KMS-11 (cell line): ENCODE measurements around the gene MAPRE3.
"Not testable (repeated sequence)": the region's sequence is repeated elsewhere in the genome, so short reads cannot be mapped to it uniquely, and the experiment has no call there.

ENCODE experiments used
- H2AFZ ChIP-seq: fragments of 200-600 bp; sonication (generic); 2 replicates; pipeline ENCODE4 v1.6.1; 2016; ENCODE audit warnings: antibody characterized with exemption, mixed run types, low read depth
- H3K27ac ChIP-seq: fragments of 200-600 bp; sonication (generic); 2 replicates; pipeline ENCODE4 v1.6.1; 2016; ENCODE audit warnings: mild to moderate bottlenecking, mixed run types
- H3K27me3 ChIP-seq: fragments of 200-600 bp; sonication (generic); 2 replicates; pipeline ENCODE4 v1.6.1; 2017; ENCODE audit warnings: mild to moderate bottlenecking, low read depth, mixed run types, moderate library complexity; ENCODE audit not compliant: insufficient read depth
- H3K36me3 ChIP-seq: fragments of 200-600 bp; sonication (generic); 2 replicates; pipeline ENCODE4 v1.6.1; 2017; ENCODE audit warnings: mild to moderate bottlenecking, mixed run types; ENCODE audit not compliant: insufficient read depth
- H3K4me1 ChIP-seq: fragments of 200-600 bp; sonication (generic); 2 replicates; pipeline ENCODE4 v1.6.1; 2016; ENCODE audit warnings: mild to moderate bottlenecking, low read depth, mixed run types; ENCODE audit not compliant: poor library complexity, severe bottlenecking
- H3K4me2 ChIP-seq: fragments of 200-600 bp; sonication (generic); 2 replicates; pipeline ENCODE4 v1.7.0; 2016; ENCODE audit warnings: mild to moderate bottlenecking, mixed run types
- H3K4me3 ChIP-seq: fragments of 200-600 bp; sonication (generic); IDR thresholded peaks from 2 replicates; pipeline ENCODE4 v1.6.1; 2017; ENCODE audit warnings: low read depth, low read length, mixed read lengths; ENCODE audit not compliant: insufficient read depth
- H3K79me2 ChIP-seq: fragments of 200-600 bp; sonication (generic); 2 replicates; pipeline ENCODE4 v1.6.1; 2016; ENCODE audit warnings: low read depth, mixed run types; ENCODE audit not compliant: insufficient read depth
- H3K9ac ChIP-seq: fragments of 200-600 bp; sonication (generic); 2 replicates; pipeline ENCODE4 v1.6.1; 2016; ENCODE audit warnings: mild to moderate bottlenecking, mixed run types
- H4K20me1 ChIP-seq: fragments of 200-600 bp; sonication (generic); 2 replicates; pipeline ENCODE4 v1.6.1; 2016; ENCODE audit warnings: mild to moderate bottlenecking, mixed run types; ENCODE audit not compliant: insufficient read depth
- TF ChIP-seq, protein P1 (sequence below): fragments of 200-600 bp; sonication (generic); conservative IDR thresholded peaks from 2 replicates; pipeline ENCODE4 v1.6.1; 2017; ENCODE audit warnings: low read depth, mild to moderate bottlenecking, antibody characterized with exemption, low read length, moderate library complexity, mixed read lengths

The MAPRE3 gene

GRCh38 chr2:27074738-27075565 lies 104.5 kb downstream of the MAPRE3 start:
- Histone ChIP-seq H3K27ac (no peak overlapping the region), H3K9ac (no peak overlapping the region), H3K4me2 (no peak overlapping the region; the same call in 1 of the 2 replicates), H4K20me1 (no peaks in the 10 kb centered on the region), H3K36me3 (no peaks in the 10 kb centered on the region), H3K4me3 (no peak overlapping the region), H3K27me3 (peaks cover 13% of the 10 kb centered on the region), H3K79me2 (peaks cover 14% of the 10 kb centered on the region), H3K4me1 (peaks cover 25% of the 10 kb centered on the region), H2AFZ (no peak overlapping the region)
- TF ChIP-seq, protein P1, sequence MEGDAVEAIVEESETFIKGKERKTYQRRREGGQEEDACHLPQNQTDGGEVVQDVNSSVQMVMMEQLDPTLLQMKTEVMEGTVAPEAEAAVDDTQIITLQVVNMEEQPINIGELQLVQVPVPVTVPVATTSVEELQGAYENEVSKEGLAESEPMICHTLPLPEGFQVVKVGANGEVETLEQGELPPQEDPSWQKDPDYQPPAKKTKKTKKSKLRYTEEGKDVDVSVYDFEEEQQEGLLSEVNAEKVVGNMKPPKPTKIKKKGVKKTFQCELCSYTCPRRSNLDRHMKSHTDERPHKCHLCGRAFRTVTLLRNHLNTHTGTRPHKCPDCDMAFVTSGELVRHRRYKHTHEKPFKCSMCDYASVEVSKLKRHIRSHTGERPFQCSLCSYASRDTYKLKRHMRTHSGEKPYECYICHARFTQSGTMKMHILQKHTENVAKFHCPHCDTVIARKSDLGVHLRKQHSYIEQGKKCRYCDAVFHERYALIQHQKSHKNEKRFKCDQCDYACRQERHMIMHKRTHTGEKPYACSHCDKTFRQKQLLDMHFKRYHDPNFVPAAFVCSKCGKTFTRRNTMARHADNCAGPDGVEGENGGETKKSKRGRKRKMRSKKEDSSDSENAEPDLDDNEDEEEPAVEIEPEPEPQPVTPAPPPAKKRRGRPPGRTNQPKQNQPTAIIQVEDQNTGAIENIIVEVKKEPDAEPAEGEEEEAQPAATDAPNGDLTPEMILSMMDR, result no peak

- not testable (repeated sequence) for H3K4me3 ChIP-seq, H3K4me2 ChIP-seq, H3K36me3 ChIP-seq, H3K79me2 ChIP-seq, H3K9ac ChIP-seq, H3K27ac ChIP-seq, H2AFZ ChIP-seq, H4K20me1 ChIP-seq
- H3K27me3 ChIP-seq, result peaks cover 13% of the 10 kb centered on the region
- H3K4me1 ChIP-seq, result peaks cover 19% of the 10 kb centered on the region
Measured at GRCh38 chr2:27075566-27075871, 105.1 kb downstream of the MAPRE3 start.

DNA sequence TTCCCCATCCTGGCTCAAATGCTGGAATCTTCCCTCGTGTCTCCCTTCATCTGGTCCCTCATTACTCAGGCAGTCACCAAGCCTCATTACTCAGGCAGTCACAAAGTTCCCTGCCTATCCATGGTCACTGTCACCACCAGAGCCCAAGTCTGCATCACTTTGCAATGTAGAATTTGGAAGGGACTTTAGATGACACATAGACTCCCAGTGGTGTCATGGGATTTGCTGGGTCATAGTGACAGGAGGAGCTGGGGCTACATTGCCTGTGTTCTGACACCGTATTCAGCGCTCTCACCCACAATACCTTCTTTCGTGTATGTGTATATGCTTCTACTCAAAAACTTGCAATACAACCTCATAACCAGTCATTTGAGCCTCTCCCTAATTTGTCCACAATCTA lies 105.9 kb downstream of the MAPRE3 start:
- H3K4me1 ChIP-seq, result peaks cover 18% of the 10 kb centered on the region
- H3K4me2 ChIP-seq, result no peak overlapping the region
- H3K36me3 ChIP-seq, result no peaks in the 10 kb centered on the region
- no peaks in the 10 kb centered on the region for H4K20me1 ChIP-seq
- no peak overlapping the region for H3K9ac ChIP-seq
- no peak overlapping the region for H2AFZ ChIP-seq
- H3K79me2 ChIP-seq, result 0 out of 2 replicates have a peak, but pooled peaks cover under 1% of the 10 kb centered on the region
- H3K27me3 ChIP-seq, result peaks cover 13% of the 10 kb centered on the region
- H3K27ac ChIP-seq, result no peak overlapping the region
- H3K4me3 ChIP-seq, result no peak overlapping the region
- TF ChIP-seq, protein P1, result no peak
